Small intestine (tissue), 7 donors: ENCODE measurements around the gene SEMA3D. TPM values are rescaled to one million over a fixed set of nuclear protein-coding genes. Genes with fewer than 3 reads are reported as not detected.
A peak's percentile ranks its signal among the peaks of the same experiment; 100 is the strongest.

Experiments used
- DNase-seq, 2 donors: peaks; one replicate each; pipeline versions ENCODE4 v3.0.0 to v3.0.0-alpha.2; 2013
- FAIRE-seq: peaks from 2 replicates; lab custom pipeline; 2012; peaks lifted over from hg19 to GRCh38; lab: Jason Lieb, UNC
- H3K27ac ChIP-seq, 3 donors: one replicate each; pipeline ENCODE4 v1.5.1; 2013; ENCODE audit warnings: low read length in 2 of 3, mild to moderate bottlenecking in 2 of 3, control low read depth in 1 of 3, inconsistent platforms in 1 of 3, low read depth in 1 of 3, moderate library complexity in 1 of 3
- H3K27me3 ChIP-seq, 3 donors: one replicate each; pipeline ENCODE4 v1.6.1; 2013; ENCODE audit warnings: low read length in 3 of 3, inconsistent platforms in 1 of 3; ENCODE audit not compliant: control insufficient read depth in 3 of 3, insufficient read depth in 3 of 3
- H3K36me3 ChIP-seq, 3 donors: one replicate each; pipeline ENCODE4 v1.6.1; 2013; ENCODE audit warnings: low read length in 3 of 3, inconsistent platforms in 1 of 3, low read depth in 1 of 3, mild to moderate bottlenecking in 1 of 3, moderate library complexity in 1 of 3; ENCODE audit not compliant: control insufficient read depth in 3 of 3, insufficient read depth in 2 of 3
- H3K4me1 ChIP-seq, 3 donors: one replicate each; pipeline ENCODE4 v1.6.1; 2013; ENCODE audit warnings: low read length in 2 of 3, inconsistent platforms in 1 of 3, low read depth in 1 of 3, mild to moderate bottlenecking in 1 of 3, moderate library complexity in 1 of 3; ENCODE audit not compliant: control insufficient read depth in 3 of 3, insufficient read depth in 2 of 3
- H3K4me3 ChIP-seq, 3 donors: one replicate each; pipeline ENCODE4 v1.5.1; 2013; ENCODE audit warnings: low read length in 3 of 3, control low read depth in 1 of 3, inconsistent platforms in 1 of 3, low read depth in 1 of 3, mild to moderate bottlenecking in 1 of 3, moderate library complexity in 1 of 3
- H3K9me3 ChIP-seq, 2 donors: one replicate each; pipeline ENCODE4 v1.6.1; 2013; ENCODE audit warnings: low read depth in 1 of 2, low read length in 1 of 2; ENCODE audit not compliant: control insufficient read depth in 2 of 2, insufficient read depth in 1 of 2
- WGBS, 3 donors: extraction: QIAGEN DNeasy Blood & Tissue Kit; methylation state at CpG; one replicate each; pipeline ENCODE4 v1.1.7; 2013; 5-methylcytosine and 5-hydroxymethylcytosine counted together
- polyA plus RNA-seq, 4 donors: library from polyadenylated mRNA; stranded (reverse) in 3 of 4; unstranded in 1 of 4; fragments of 200-250 nt in 3 of 4; fragments of 120-200 nt in 1 of 4; gene quantifications; one replicate each; pipeline versions ENCODE4 v1.2.1 to v1.2.3, GENCODE V29; 2013
- donor health status: healthy with polysubstance abuse.
- donor health status: control.
- donor health status: control.
- donor health status: Bipolar disorder and iron deficiency.
- donor health status: healthy.

SEMA3D gene
- polyA plus RNA-seq, 4 donors, result 0.27 to 6.9 (median 0.95) TPM; not detected in 1

GRCh38 chr7:85177316-85177715 is 9.5 kb downstream of the SEMA3D start:
- Histone ChIP-seq H3K36me3 (peaks cover 0 to 3% (median 0%) of the 10 kb centered on the region in 3 donors), H3K27me3 (no peaks in the 10 kb centered on the region), H3K4me3 (no peak overlapping the region), H3K9me3 (peaks cover 0 to 16% of the 10 kb centered on the region in 2 donors), H3K27ac (no peak overlapping the region), H3K4me1 (no peaks in the 10 kb centered on the region)
- FAIRE-seq, result no peak
- no peak for DNase-seq

- H3K27ac ChIP-seq, result no peak overlapping the region
- DNase-seq (no peak), FAIRE-seq (no peak)
- H3K27me3 ChIP-seq, result no peaks in the 10 kb centered on the region
- H3K36me3 ChIP-seq, result peaks cover 0 to 3% (median 0%) of the 10 kb centered on the region in 3 donors
- no peaks in the 10 kb centered on the region for H3K4me1 ChIP-seq
- peaks cover 0 to 16% of the 10 kb centered on the region in 2 donors for H3K9me3 ChIP-seq
- no peak overlapping the region for H3K4me3 ChIP-seq
- 85 to 94% (median 86%) methylated on average over 1 of the region's 1 CpG for WGBS, 3 donors
These were observed 10.7 kb downstream of the SEMA3D start for GRCh38 chr7:85176197-85176596.

GRCh38 chr7:85175217-85175616 is 11.6 kb downstream of the SEMA3D start:
- Histone ChIP-seq H3K27ac (no peak overlapping the region), H3K36me3 (peaks cover 0 to 3% (median 0%) of the 10 kb centered on the region in 3 donors), H3K4me3 (no peak overlapping the region), H3K9me3 (peaks cover 0 to 15% of the 10 kb centered on the region in 2 donors), H3K27me3 (no peaks in the 10 kb centered on the region), H3K4me1 (no peaks in the 10 kb centered on the region)
- no peak for DNase-seq
- FAIRE-seq, result no peak
- 75 to 86% (median 79%) methylated on average over 3 of the region's 3 CpGs for WGBS, 3 donors

GRCh38 chr7:85172530-85172941 is 14.3 kb downstream of the SEMA3D start:
- no peaks in the 10 kb centered on the region for H3K36me3 ChIP-seq
- no peaks in the 10 kb centered on the region for H3K4me1 ChIP-seq
- H3K27ac ChIP-seq, result no peak overlapping the region
- DNase-seq (peak in 1 of 2 donors; percentile 8), FAIRE-seq (no peak)
- H3K27me3 ChIP-seq, result no peaks in the 10 kb centered on the region
- no peaks in the 10 kb centered on the region for H3K9me3 ChIP-seq
- 35 to 51% (median 45%) methylated on average over 3 of the region's 3 CpGs for WGBS, 3 donors
- no peak overlapping the region for H3K4me3 ChIP-seq

GRCh38 chr7:85167636-85168035 is 19.2 kb downstream of the SEMA3D start:
- FAIRE-seq (no peak), DNase-seq (no peak)
- Histone ChIP-seq H3K4me1 (no peaks in the 10 kb centered on the region), H3K27me3 (no peaks in the 10 kb centered on the region), H3K27ac (no peak overlapping the region), H3K4me3 (no peak overlapping the region), H3K9me3 (no peaks in the 10 kb centered on the region), H3K36me3 (no peaks in the 10 kb centered on the region)
- 96 to 97% (median 97%) methylated on average over 1 of the region's 1 CpG for WGBS, 3 donors

- H3K4me1 ChIP-seq, result no peaks in the 10 kb centered on the region
- WGBS, 3 donors, result 63 to 65% (median 64%) methylated on average over 5 of the region's 5 CpGs
- DNase-seq, result no peak
- no peak overlapping the region for H3K27ac ChIP-seq
- no peaks in the 10 kb centered on the region for H3K36me3 ChIP-seq
- no peaks in the 10 kb centered on the region for H3K27me3 ChIP-seq
- no peak for FAIRE-seq
- peaks cover 0 to 3% of the 10 kb centered on the region in 2 donors for H3K9me3 ChIP-seq
- no peak overlapping the region for H3K4me3 ChIP-seq
These were observed 21.6 kb downstream of the SEMA3D start for GRCh38 chr7:85165263-85165662.

- Histone ChIP-seq H3K4me3 (no peak overlapping the region), H3K4me1 (no peaks in the 10 kb centered on the region), H3K27ac (no peak overlapping the region), H3K36me3 (no peaks in the 10 kb centered on the region), H3K27me3 (no peaks in the 10 kb centered on the region), H3K9me3 (peaks cover 0 to 3% of the 10 kb centered on the region in 2 donors)
- WGBS, 3 donors, result 93 to 100% (median 94%) methylated on average over 1 of the region's 1 CpG
- FAIRE-seq, result no peak
- DNase-seq, result no peak
These were observed 22.5 kb downstream of the SEMA3D start for GRCh38 chr7:85164376-85164775.

GRCh38 chr7:85162721-85163120 is 24.1 kb downstream of the SEMA3D start:
- Histone ChIP-seq H3K27ac (no peak overlapping the region), H3K4me3 (no peak overlapping the region), H3K9me3 (peaks cover 0 to 9% of the 10 kb centered on the region in 2 donors), H3K36me3 (no peaks in the 10 kb centered on the region), H3K27me3 (no peaks in the 10 kb centered on the region), H3K4me1 (no peaks in the 10 kb centered on the region)
- FAIRE-seq (no peak), DNase-seq (no peak)
- 69 to 79% (median 74%) methylated on average over 4 of the region's 4 CpGs for WGBS, 3 donors

- no peak for FAIRE-seq
- Histone ChIP-seq H3K27ac (peak overlapping the region in 1 of 3 donors; percentile 74), H3K27me3 (no peaks in the 10 kb centered on the region), H3K36me3 (no peaks in the 10 kb centered on the region), H3K9me3 (peaks cover 0 to 12% of the 10 kb centered on the region in 2 donors), H3K4me3 (no peak overlapping the region), H3K4me1 (no peaks in the 10 kb centered on the region)
- DNase-seq, result no peak
- 62 to 69% (median 68%) methylated on average over 5 of the region's 5 CpGs for WGBS, 3 donors
These were observed 26.6 kb downstream of the SEMA3D start for GRCh38 chr7:85160223-85160622.
